NCI-H526 treated with DMSO at 0.1 percent for 48 hours (cell line): ENCODE data around the gene ZXDC.

Experiments
- DNase-seq: peaks from one replicate; lab custom pipeline; 2025; lab: John Stamatoyannopoulos, UW

ZXDC gene

DNA sequence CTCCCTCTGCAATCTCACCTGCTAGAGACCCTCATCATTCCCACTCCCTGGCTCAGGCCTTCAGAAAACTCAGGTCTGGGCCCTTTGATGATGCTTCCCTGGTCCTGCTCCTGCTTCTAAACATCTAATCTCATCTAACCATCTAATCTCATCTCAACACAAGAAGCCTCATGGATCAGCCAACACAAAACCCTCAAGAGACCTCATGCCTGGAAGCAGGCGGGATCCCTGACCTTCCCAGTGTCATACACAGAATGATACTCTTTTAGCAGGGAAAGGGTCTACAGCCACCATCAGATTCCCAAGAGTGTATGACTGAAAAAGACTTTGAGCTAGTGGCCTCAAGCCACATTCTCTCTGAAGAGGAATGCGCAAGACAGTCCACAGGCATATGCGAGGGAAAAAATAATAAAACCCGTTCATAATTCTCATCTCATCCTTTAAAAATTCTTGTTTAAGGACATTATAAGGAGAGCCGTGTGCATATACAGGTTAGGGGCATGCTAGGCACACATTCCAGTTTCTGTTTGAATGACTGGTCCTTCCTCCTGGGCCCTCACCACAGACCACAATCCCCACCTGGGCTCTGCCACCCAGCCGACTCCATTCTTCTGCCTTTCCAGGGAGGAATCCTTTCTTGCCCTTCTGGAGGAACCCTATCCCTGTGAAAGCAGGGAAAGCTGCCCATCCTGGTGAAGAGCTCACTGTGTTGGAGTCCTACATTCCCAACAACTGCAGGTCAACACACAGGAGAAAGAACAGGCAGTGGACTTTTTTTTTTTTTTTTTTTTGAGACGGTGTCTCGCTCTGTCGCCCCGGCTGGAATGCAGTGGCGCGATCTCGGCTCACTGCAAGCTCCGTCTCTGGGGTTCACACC is 2.2 kb downstream of the ZXDC start:
- DNase-seq: peak; percentile 5

GRCh38 chr3:126472277-126473006 is 3.2 kb downstream of the ZXDC start:
- DNase-seq: peak; percentile 16

DNA sequence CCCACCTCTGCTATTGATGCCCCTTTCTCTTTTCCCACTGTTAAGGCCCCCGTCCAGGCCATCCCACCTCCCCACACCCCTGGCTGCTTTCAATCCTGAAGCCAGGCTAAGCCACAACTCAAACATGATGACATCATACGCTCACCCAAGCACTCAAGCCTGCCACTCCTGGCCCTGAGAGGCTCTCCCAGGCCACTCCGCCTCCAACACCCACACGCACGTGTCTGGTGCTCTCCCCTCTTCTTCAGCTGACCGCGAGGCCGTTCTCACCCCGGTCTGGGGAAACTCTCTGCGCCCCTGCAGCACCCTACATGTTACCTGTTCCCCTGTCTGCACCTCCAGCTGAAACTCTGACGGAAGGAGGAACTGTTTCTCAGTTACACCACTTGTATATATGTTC is 6.2 kb downstream of the ZXDC start:
- DNase-seq: no peak

- DNase-seq: no peak
These were observed 7.4 kb downstream of the ZXDC start for GRCh38 chr3:126468028-126468891.

DNA sequence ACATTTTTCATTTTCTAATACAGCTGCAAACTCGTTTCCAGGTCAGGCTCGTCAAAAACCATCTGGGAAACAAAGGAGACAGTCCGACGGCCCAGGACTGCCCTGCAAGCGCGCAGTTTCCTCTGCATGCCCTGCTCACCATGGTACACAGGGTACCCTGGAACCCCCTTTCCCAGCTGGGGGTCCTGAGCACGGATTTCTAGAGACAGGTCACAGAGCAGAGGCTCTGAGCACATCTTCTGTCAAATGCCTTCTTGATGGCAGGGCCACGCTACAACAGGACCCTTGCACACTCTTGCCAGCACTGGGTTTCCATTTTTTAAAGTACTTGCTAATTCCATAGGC is 8.1 kb downstream of the ZXDC start:
- no peak for DNase-seq

- DNase-seq: no peak
These were observed 8.6 kb downstream of the ZXDC start for GRCh38 chr3:126466886-126467610.

DNA sequence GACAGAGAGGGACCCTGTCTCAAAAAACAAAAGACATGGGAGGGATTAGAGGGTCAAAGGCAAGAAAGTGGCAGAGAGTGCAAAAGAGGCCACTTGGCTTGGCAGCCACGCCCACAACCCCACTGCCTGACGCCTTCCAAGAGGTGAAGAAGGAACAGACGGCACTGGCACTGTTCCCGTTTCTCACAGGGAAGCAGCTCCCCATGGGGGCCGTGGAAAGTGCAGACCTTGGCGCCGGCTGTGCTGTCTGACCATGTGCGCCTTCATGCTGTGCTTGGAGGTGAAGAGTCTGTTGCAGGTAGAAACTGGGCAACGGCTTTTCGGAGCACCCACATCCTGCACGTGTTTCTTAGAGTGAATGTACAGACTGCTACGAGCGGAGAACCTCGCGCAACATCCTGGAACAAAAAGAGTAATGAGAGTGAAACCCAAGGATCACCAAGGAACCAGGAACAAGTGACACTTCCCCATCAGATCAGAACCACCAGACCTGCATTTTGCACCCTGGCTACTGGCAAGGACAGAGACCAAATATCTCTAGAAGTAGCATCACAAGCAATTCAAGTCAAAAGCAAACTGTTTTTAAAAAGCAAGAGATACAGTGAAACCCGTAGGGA is 9.7 kb downstream of the ZXDC start:
- DNase-seq: no peak

DNA sequence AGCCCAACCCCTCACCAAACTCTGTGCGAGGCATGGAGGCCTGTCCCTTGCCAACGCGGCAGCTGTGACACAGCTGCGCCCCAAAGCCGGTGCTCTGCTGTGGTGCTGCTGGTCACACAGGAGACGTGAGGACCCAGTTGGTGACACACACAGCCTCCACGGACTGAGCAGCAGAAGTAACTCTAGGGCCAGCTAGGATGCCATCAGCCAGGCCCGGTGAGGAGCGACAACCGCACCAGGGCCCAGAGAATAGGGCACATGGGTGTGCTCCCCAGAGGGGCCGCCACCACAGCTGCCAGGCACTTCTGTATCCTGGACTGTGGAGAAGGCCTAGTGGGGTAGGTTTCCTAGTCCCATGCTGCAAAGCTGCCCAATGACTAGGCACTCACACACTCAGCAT is 10.7 kb downstream of the ZXDC start:
- DNase-seq: no peak

DNA sequence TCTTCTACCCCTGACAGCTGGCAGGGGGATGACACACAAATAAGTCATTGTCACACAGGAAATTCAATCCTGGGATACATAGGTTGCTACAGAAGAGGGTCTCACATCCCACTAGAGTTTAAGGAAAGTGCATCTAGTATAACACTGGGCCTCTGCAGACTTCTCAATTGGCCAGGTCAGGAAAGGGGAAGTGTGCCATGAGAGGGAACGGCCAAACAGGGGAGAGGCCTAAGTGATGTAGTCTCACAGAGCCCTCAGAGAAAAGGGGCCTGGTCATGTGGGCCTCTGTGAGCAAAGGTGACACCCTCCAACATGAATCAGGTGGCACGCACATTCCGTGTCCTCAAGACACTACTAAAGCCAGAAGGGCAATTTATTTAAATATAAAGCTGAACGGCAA is 11.2 kb downstream of the ZXDC start:
- DNase-seq: no peak

GRCh38 chr3:126464093-126464492 is 11.6 kb downstream of the ZXDC start:
- no peak for DNase-seq

- DNase-seq: no peak
These were observed 12.2 kb downstream of the ZXDC start for GRCh38 chr3:126463521-126463920.

DNA sequence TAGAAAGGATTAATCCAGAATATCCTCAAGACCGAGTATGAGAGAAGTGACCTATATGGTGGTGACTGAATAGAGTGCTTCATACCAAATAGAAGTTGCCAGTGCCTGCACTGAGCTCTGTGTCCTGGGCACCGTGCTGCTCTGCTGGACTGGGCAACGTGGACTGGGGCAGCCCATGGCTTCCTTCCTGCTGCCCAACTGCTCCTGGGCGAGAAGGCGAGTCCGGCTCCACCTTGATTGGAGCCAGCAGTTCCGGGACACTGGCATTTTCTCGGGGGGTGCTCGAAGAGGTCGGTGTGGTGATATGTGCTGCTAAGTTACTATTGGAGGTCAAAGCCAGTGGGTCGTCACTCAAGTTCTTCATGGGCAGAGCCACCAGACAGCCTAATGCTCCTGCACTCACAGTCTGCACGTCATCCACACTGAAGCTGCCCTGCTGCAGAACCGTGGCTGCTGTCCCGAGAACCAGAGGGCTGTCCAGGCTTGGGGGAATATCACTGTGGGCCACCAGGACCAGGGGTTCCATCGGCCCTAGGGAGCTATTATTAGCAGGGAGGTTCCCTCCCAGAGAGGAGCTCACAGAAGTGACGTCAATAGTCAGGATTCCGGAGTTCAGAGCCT is 14.1 kb downstream of the ZXDC start:
- DNase-seq: no peak

GRCh38 chr3:126460381-126460780 is 15.3 kb downstream of the ZXDC start:
- DNase-seq: no peak

DNA sequence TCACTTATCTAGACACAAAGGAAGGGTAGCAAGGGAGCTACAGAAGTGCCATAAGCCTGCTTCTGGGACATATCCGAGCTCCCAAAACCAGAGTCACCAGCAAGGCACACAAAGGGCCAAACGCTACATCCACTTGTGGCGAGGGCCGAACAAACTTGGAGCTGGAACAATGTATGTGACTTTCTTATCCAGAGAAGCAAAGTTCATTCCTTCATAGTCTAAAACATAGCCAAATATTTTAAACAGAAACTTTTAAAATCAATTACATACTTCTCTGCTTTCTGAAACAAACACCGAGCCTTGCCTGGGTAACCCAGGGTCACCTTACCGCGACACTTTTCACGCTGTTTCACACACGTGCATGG is 15.9 kb downstream of the ZXDC start:
- no peak for DNase-seq

GRCh38 chr3:126459111-126459762 is 16.5 kb downstream of the ZXDC start:
- no peak for DNase-seq

DNA sequence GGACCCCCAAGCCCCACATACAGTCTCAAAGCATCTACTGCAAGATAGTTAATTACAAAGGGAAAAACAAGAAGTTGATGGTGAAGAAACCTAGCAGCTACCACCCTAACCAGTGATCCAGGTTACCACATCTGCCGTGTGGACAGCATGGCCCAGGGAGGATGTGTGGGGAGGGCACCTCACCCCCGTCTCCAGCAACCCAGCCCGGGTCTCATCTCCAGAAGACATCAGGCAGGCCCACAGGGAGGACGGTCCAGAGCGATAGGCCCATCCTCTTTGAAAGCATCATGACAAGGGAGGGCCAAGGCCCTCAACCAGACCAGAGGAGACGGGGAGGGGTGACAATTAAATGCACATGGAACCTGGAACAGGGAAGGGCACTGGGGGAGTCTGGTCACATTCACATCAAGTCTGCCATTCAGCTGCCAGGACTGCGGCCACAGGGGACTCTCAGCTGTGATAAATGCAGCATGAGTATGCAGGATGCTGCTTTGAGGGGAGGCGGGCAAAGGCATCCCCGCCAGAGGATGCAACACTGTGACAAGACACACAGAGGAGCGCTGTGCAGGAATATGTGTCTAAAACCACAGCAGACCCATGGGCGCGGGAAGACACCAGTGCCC is 18.8 kb downstream of the ZXDC start:
- no peak for DNase-seq

DNA sequence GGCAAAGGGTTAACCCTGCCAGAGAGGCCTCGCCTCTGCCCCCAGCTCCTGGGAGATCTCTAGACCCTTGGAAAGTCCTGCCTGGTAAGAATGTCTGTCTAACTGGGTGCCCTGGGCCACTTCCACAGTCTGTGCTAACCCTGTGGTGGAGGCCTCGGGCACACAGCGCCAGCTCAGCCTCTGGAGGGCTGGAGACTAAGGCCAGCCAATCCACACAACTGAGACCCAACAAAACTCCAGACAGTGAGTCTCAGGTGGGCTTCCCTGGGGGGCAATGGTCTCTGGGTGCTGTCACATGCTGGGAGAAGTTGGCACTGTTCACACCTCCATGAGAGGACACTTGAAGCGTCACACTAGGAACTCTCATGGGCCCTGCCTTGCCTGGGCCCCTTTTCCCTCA is 19.5 kb downstream of the ZXDC start:
- no peak for DNase-seq

GRCh38 chr3:126454437-126455198 is 21.1 kb downstream of the ZXDC start:
- no peak for DNase-seq

DNA sequence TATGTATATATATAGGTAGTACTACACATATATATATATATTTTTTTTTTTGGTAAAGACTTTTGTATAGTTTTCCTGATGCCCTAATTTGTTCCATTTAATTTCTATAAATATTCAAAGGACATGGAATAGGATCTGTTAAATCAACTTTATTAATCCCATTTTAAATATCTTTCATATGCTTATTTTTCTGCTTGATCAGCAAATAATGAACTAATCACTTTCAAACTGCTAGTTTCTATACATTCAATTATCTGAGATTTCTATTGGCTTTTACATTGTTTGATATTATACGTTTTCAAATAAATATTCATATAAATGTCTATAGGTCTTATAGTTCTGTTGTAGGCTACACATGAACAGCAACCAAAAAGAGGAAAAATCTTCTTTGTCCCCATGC is 21.7 kb downstream of the ZXDC start:
- DNase-seq: no peak
